Tibial nerve (tissue), 4 donors: ENCODE results near the gene ZFAND3. TPM values are rescaled to one million over a fixed set of nuclear protein-coding genes. Genes with fewer than 3 reads are reported as not detected.

ENCODE experiments used
- DNase-seq, 2 donors: peaks; one replicate each; pipeline ENCODE4 v3.0.0-alpha.2; 2019; ENCODE audit warnings: low spot score in 2 of 2
- H3K27ac ChIP-seq, 4 donors: fragments of 200-600 bp; sonication (generic) in 3 of 4; one replicate each; pipeline ENCODE4 v1.5.1; 2017 to 2019; ENCODE audit warnings: mild to moderate bottlenecking in 1 of 4
- H3K27me3 ChIP-seq, 2 donors: fragments of 200-600 bp; sonication (generic) in 1 of 2; one replicate each; pipeline versions ENCODE4 v1.5.1 to v1.6.0; 2017 to 2019
- H3K36me3 ChIP-seq, 3 donors: fragments of 200-600 bp; sonication (generic); one replicate each; pipeline ENCODE4 v1.5.1; 2018 to 2019
- H3K4me1 ChIP-seq, 4 donors: fragments of 200-600 bp; sonication (generic) in 3 of 4; one replicate each; pipeline ENCODE4 v1.5.1; 2017 to 2019
- H3K4me3 ChIP-seq, 4 donors: fragments of 200-600 bp; sonication (generic) in 3 of 4; one replicate each; pipeline ENCODE4 v1.5.1; 2017 to 2019; ENCODE audit warnings: mild to moderate bottlenecking in 1 of 4, moderate library complexity in 1 of 4
- H3K9me3 ChIP-seq, 4 donors: fragments of 200-600 bp; sonication (generic) in 3 of 4; one replicate each; pipeline ENCODE4 v1.5.1; 2017 to 2019
- CTCF ChIP-seq, 5 experiments: fragments of 200-600 bp in 3 of 5; fragments of 450-650 bp in 2 of 5; sonication (generic) in 3 of 5; IDR thresholded peaks; one replicate each; pipeline ENCODE4 v1.5.1; 2016 to 2019; ENCODE audit warnings: antibody characterized with exemption in 5 of 5, mild to moderate bottlenecking in 3 of 5, moderate library complexity in 2 of 5
- EP300 ChIP-seq, 2 donors: sonication (generic); formaldehyde crosslinking; IDR thresholded peaks; one replicate each; pipeline ENCODE4 v1.6.1; 2017; ENCODE audit warnings: antibody characterized with exemption in 2 of 2, mild to moderate bottlenecking in 1 of 2
- POLR2A ChIP-seq, 2 donors: fragments of 450-650 bp; IDR thresholded peaks; one replicate each; pipeline ENCODE4 v1.6.1; 2017; ENCODE audit warnings: antibody characterized with exemption in 2 of 2, mild to moderate bottlenecking in 2 of 2, moderate library complexity in 2 of 2
- WGBS, 2 donors: methylation state at CpG; one replicate each; pipeline ENCODE4 v1.1.5; 2018; 5-methylcytosine and 5-hydroxymethylcytosine counted together
- total RNA-seq, 4 donors: library from RNA; depleted of rRNA; stranded (reverse); fragments of >200 nt; gene quantifications; one replicate each; pipeline ENCODE4 v1.1.0, GENCODE V29; 2016

The ZFAND3 gene
- total RNA-seq, 4 donors from 2014 or later = 30.1 to 47.9 (median 39.1) TPM

- no peak for TF ChIP-seq CTCF (IDR thresholded peaks at IDR 0.05)
- Histone ChIP-seq H3K9me3 (no peaks in the 10 kb centered on the region), H3K36me3 (peaks cover 0 to 3% (median 0%) of the 10 kb centered on the region in 3 donors), H3K4me1 (peaks cover 0 to 20% (median 0%) of the 10 kb centered on the region in 4 donors), H3K27me3 (no peaks in the 10 kb centered on the region), H3K4me3 (no peak overlapping the region), H3K27ac (no peak overlapping the region)
- 57 to 77% methylated on average over 2 of the region's 2 CpGs for WGBS, 2 donors
- no peak for DNase-seq
These were observed 266.8 kb downstream of the ZFAND3 start for GRCh38 chr6:38086346-38086745.

- 33 to 53% methylated on average over 2 of the region's 2 CpGs for WGBS, 2 donors
- TF ChIP-seq CTCF (IDR thresholded peaks at IDR 0.05) (no peak), POLR2A (IDR thresholded peaks at IDR 0.05) (no peak), EP300 (IDR thresholded peaks at IDR 0.05) (no peak)
- H3K4me3 ChIP-seq = no peak overlapping the region
- peaks cover 0 to 20% (median 0%) of the 10 kb centered on the region in 4 donors for H3K4me1 ChIP-seq
- no peaks in the 10 kb centered on the region for H3K27me3 ChIP-seq
- no peak for DNase-seq
- H3K27ac ChIP-seq = no peak overlapping the region
- H3K9me3 ChIP-seq = no peaks in the 10 kb centered on the region
- H3K36me3 ChIP-seq = no peaks in the 10 kb centered on the region
These were observed 268.5 kb downstream of the ZFAND3 start for GRCh38 chr6:38088010-38088409.

- H3K27me3 ChIP-seq = no peaks in the 10 kb centered on the region
- peaks cover 0 to 20% (median 0%) of the 10 kb centered on the region in 4 donors for H3K4me1 ChIP-seq
- H3K27ac ChIP-seq = no peak overlapping the region
- no peak overlapping the region for H3K4me3 ChIP-seq
- no peak for TF ChIP-seq EP300 (IDR thresholded peaks at IDR 0.05)
- TF ChIP-seq POLR2A (IDR thresholded peaks at IDR 0.05) = no peak
- no peak for TF ChIP-seq CTCF (IDR thresholded peaks at IDR 0.05)
- no peak for DNase-seq
- no peaks in the 10 kb centered on the region for H3K9me3 ChIP-seq
- H3K36me3 ChIP-seq = no peaks in the 10 kb centered on the region
- 53 to 73% methylated on average over 3 of the region's 3 CpGs for WGBS, 2 donors
These were observed 269.3 kb downstream of the ZFAND3 start for GRCh38 chr6:38088829-38089228.

GRCh38 chr6:38091613-38092012, 272.1 kb downstream of the ZFAND3 start:
- 81 to 83% methylated on average over 6 of the region's 6 CpGs for WGBS, 2 donors
- Histone ChIP-seq H3K4me1 (peaks cover 0 to 11% (median 0%) of the 10 kb centered on the region in 4 donors), H3K9me3 (no peaks in the 10 kb centered on the region), H3K36me3 (no peaks in the 10 kb centered on the region), H3K4me3 (no peak overlapping the region), H3K27me3 (no peaks in the 10 kb centered on the region), H3K27ac (no peak overlapping the region)
- no peak for DNase-seq
- TF ChIP-seq EP300 (IDR thresholded peaks at IDR 0.05) = no peak
- no peak for TF ChIP-seq CTCF (IDR thresholded peaks at IDR 0.05)
- TF ChIP-seq POLR2A (IDR thresholded peaks at IDR 0.05) = no peak

- 87 to 88% methylated on average over 4 of the region's 4 CpGs for WGBS, 2 donors
- Histone ChIP-seq H3K27me3 (no peaks in the 10 kb centered on the region), H3K4me3 (no peak overlapping the region), H3K36me3 (no peaks in the 10 kb centered on the region), H3K4me1 (peaks cover 0 to 11% (median 0%) of the 10 kb centered on the region in 4 donors), H3K9me3 (no peaks in the 10 kb centered on the region), H3K27ac (no peak overlapping the region)
- TF ChIP-seq EP300 (IDR thresholded peaks at IDR 0.05) = no peak
- TF ChIP-seq CTCF (IDR thresholded peaks at IDR 0.05) = no peak
- TF ChIP-seq POLR2A (IDR thresholded peaks at IDR 0.05) = no peak
- DNase-seq = no peak
These were observed 272.9 kb downstream of the ZFAND3 start for GRCh38 chr6:38092465-38092864.
